Ovary (tissue), 3 donors: ENCODE data around the gene NT5M.

Experiments used
- POLR2A ChIP-seq: fragments of 450-650 bp; IDR thresholded peaks from one replicate; pipeline ENCODE4 v1.6.1; 2017; ENCODE audit warnings: antibody characterized with exemption, mild to moderate bottlenecking, moderate library complexity
- TF ChIP-seq, protein P1 (sequence below), 3 donors: fragments of 450-650 bp in 2 of 3; fragments of 200-600 bp in 1 of 3; IDR thresholded peaks; one replicate each; pipeline versions ENCODE4 v1.5.1 to v1.8.0; 2016 to 2022; ENCODE audit warnings: antibody characterized with exemption in 3 of 3, mild to moderate bottlenecking in 1 of 3
- donor health status: DM: no; HTN: no; CAD: no.

DNA sequence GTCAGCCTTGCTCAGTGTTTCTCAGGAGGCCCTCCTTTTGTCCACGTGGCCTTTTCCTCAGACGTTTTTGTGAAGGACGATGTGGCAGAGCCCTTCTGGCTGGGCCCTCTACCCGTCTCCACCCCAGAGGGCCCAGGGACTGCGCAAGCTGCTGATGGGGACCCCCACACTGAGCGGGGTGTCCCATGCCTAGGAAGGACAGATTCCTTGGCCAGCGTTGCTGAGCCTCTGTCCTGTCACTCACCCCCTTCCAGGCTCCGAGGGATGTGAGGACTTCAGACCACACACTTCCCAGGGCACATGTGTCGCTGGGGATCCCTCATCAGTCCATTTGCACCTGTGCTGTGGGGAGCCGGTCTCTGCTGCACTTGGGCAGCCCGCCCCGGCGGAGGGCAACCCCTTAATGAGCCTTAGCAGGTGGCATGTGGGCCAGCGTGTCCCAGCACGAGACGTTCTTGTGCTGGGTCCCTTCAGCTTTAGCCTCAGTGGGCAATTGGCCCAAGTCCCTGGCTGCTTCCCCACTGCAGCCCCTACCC lies 48.3 kb downstream of the NT5M start:
- TF ChIP-seq, protein P1, sequence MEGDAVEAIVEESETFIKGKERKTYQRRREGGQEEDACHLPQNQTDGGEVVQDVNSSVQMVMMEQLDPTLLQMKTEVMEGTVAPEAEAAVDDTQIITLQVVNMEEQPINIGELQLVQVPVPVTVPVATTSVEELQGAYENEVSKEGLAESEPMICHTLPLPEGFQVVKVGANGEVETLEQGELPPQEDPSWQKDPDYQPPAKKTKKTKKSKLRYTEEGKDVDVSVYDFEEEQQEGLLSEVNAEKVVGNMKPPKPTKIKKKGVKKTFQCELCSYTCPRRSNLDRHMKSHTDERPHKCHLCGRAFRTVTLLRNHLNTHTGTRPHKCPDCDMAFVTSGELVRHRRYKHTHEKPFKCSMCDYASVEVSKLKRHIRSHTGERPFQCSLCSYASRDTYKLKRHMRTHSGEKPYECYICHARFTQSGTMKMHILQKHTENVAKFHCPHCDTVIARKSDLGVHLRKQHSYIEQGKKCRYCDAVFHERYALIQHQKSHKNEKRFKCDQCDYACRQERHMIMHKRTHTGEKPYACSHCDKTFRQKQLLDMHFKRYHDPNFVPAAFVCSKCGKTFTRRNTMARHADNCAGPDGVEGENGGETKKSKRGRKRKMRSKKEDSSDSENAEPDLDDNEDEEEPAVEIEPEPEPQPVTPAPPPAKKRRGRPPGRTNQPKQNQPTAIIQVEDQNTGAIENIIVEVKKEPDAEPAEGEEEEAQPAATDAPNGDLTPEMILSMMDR (IDR thresholded peaks at IDR 0.05): no peak
- no peak for TF ChIP-seq POLR2A
